Measurements from ENCODE around the gene RIOK1. TPM values are rescaled to one million over a fixed set of nuclear protein-coding genes. Genes with fewer than 3 reads are reported as not detected.

Gene RIOK1
- total RNA-seq, 1 experiment from 2014 or later = 16.9 TPM

- H2AFZ ChIP-seq = no peak overlapping the region
- TF ChIP-seq CTCF (conservative IDR thresholded peaks at IDR 0.05) (no peak), EZH2 (IDR thresholded peaks at IDR 0.05; ENCODE audit: low read depth) (no peak)
- H3K9me3 ChIP-seq (ENCODE audit: insufficient read depth, low read depth) = no peaks in the 10 kb centered on the region
- H3K4me3 ChIP-seq = no peak overlapping the region
- ChIA-PET POLR2A (ENCODE audit: unreplicated experiment) (no interaction called here), CTCF (no interaction called here)
- intact Hi-C loops (cut with micrococcal nuclease; ENCODE audit: unreplicated experiment) = no loop called here
- no TSS peak for BruUV-seq (replicated peaks)
- H3K27me3 ChIP-seq (ENCODE audit: insufficient read depth, low read depth) = no peaks in the 10 kb centered on the region
- peaks cover 8% of the 10 kb centered on the region; the same call in 1 of the 2 replicates for H3K36me3 ChIP-seq (ENCODE audit: low read depth)
- no peak overlapping the region for H3K4me2 ChIP-seq
- no peaks in the 10 kb centered on the region for H4K20me1 ChIP-seq (ENCODE audit: insufficient read depth)
- H3K4me1 ChIP-seq (replicated peaks; ENCODE audit: insufficient read depth) = no peaks in the 10 kb centered on the region
- H3K27ac ChIP-seq = no peak overlapping the region
- H3K79me2 ChIP-seq (ENCODE audit: low read depth) = no peaks in the 10 kb centered on the region
- DNase-seq = no peak
- H3K9me2 ChIP-seq (ENCODE audit: insufficient read depth) = no peaks in the 10 kb centered on the region
- H3F3A ChIP-seq (ENCODE audit: insufficient read depth, low read depth) = no peaks in the 10 kb centered on the region
These were observed 17.1 kb downstream of the RIOK1 start for GRCh38 chr6:7406743-7407142.

- H3K36me3 ChIP-seq (ENCODE audit: low read depth) = peaks cover 8% of the 10 kb centered on the region; the same call in 1 of the 2 replicates
- no peaks in the 10 kb centered on the region for H3K9me3 ChIP-seq (ENCODE audit: insufficient read depth, low read depth)
- H3K4me2 ChIP-seq = no peak overlapping the region
- DNase-seq = no peak
- BruUV-seq (replicated peaks) = no TSS peak
- no peaks in the 10 kb centered on the region for H3K79me2 ChIP-seq (ENCODE audit: low read depth)
- H3K27me3 ChIP-seq (ENCODE audit: insufficient read depth, low read depth) = no peaks in the 10 kb centered on the region
- CTCF ChIA-PET = interaction anchor here (0.6 kb wide), 1 partner anchor 130 kb away, joined by 4 read pairs; no protein-coding TSS in a partner anchor
- no peaks in the 10 kb centered on the region for H4K20me1 ChIP-seq (ENCODE audit: insufficient read depth)
- intact Hi-C loops (cut with micrococcal nuclease; ENCODE audit: unreplicated experiment) = no loop called here
- no peaks in the 10 kb centered on the region for H3F3A ChIP-seq (ENCODE audit: insufficient read depth, low read depth)
- TF ChIP-seq CTCF (conservative IDR thresholded peaks at IDR 0.05) = no peak
- TF ChIP-seq EZH2 (IDR thresholded peaks at IDR 0.05; ENCODE audit: low read depth) = no peak
- no peaks in the 10 kb centered on the region for H3K4me1 ChIP-seq (replicated peaks; ENCODE audit: insufficient read depth)
- H3K27ac ChIP-seq = no peak overlapping the region
- POLR2A ChIA-PET (ENCODE audit: unreplicated experiment) = no interaction called here
- H3K4me3 ChIP-seq = no peak overlapping the region
- H3K9me2 ChIP-seq (ENCODE audit: insufficient read depth) = no peaks in the 10 kb centered on the region
- no peak overlapping the region for H2AFZ ChIP-seq
These were observed 20.1 kb downstream of the RIOK1 start for GRCh38 chr6:7409740-7410139.

- no peaks in the 10 kb centered on the region for H3K9me3 ChIP-seq (ENCODE audit: insufficient read depth, low read depth)
- H3K36me3 ChIP-seq (ENCODE audit: low read depth) = peaks cover 4% of the 10 kb centered on the region; the same call in 1 of the 2 replicates
- H3K79me2 ChIP-seq (ENCODE audit: low read depth) = no peaks in the 10 kb centered on the region
- H3F3A ChIP-seq (ENCODE audit: insufficient read depth, low read depth) = no peaks in the 10 kb centered on the region
- intact Hi-C loops (cut with micrococcal nuclease; ENCODE audit: unreplicated experiment) = no loop called here
- H3K27me3 ChIP-seq (ENCODE audit: insufficient read depth, low read depth) = no peaks in the 10 kb centered on the region
- ChIA-PET POLR2A (ENCODE audit: unreplicated experiment) (interaction anchor here (0.6 kb wide), 1 partner anchor 41 kb away, joined by 8 read pairs; no protein-coding TSS in a partner anchor), CTCF (no interaction called here)
- H4K20me1 ChIP-seq (ENCODE audit: insufficient read depth) = no peaks in the 10 kb centered on the region
- no peak overlapping the region for H3K27ac ChIP-seq
- no TSS peak for BruUV-seq (replicated peaks)
- TF ChIP-seq CTCF (conservative IDR thresholded peaks at IDR 0.05) (no peak), EZH2 (IDR thresholded peaks at IDR 0.05; ENCODE audit: low read depth) (no peak)
- H3K4me3 ChIP-seq = no peak overlapping the region
- no peaks in the 10 kb centered on the region for H3K9me2 ChIP-seq (ENCODE audit: insufficient read depth)
- no peaks in the 10 kb centered on the region for H3K4me1 ChIP-seq (replicated peaks; ENCODE audit: insufficient read depth)
- DNase-seq = no peak
- no peak overlapping the region for H3K4me2 ChIP-seq
- no peak overlapping the region for H2AFZ ChIP-seq
These were observed 21.2 kb downstream of the RIOK1 start for GRCh38 chr6:7410851-7411250.
